ENCODE measurements around the gene OR2B2. TPM values are rescaled to one million over a fixed set of nuclear protein-coding genes. Genes with fewer than 3 reads are reported as not detected.

The OR2B2 gene
- total and polyA plus RNA-seq, 7 donors = not detected

- peaks cover 31 to 96% (median 92%) of the 10 kb centered on the region in 3 donors for H3K27me3 ChIP-seq
- peak overlapping the region in 1 of 4 donors; percentile 61 for H3K4me3 ChIP-seq
- intact Hi-C loops (cut with DNase I) = no loop called here
- peaks cover 0 to 50% (median 44%) of the 10 kb centered on the region in 4 donors for H3K4me1 ChIP-seq
- no peaks in the 10 kb centered on the region for H3K9me3 ChIP-seq
- no peaks in the 10 kb centered on the region for H3K36me3 ChIP-seq
- no peak for DNase-seq
- 95 to 99% methylated on average over 1 of the region's 1 CpG for WGBS, 2 donors
- H3K27ac ChIP-seq = no peak overlapping the region
- TF ChIP-seq POLR2A (IDR thresholded peaks at IDR 0.05) (no peak), POLR2AphosphoS5 (IDR thresholded peaks at IDR 0.05) (no peak), CTCF (IDR thresholded peaks at IDR 0.05) (no peak), EP300 (IDR thresholded peaks at IDR 0.05) (no peak)
Observed at GRCh38 chr6:27867945-27868300, 44.3 kb downstream of the OR2B2 start.

- WGBS, 2 donors = 2% methylated on average over 45 of the region's 45 CpGs
- H3K36me3 ChIP-seq = no peaks in the 10 kb centered on the region
- no peak for TF ChIP-seq CTCF (IDR thresholded peaks at IDR 0.05)
- TF ChIP-seq POLR2A (IDR thresholded peaks at IDR 0.05) = peak in 1 of 2 donors; percentile 72
- peak in 3 of 4 donors; percentile 50 to 64 (median 57) for TF ChIP-seq POLR2AphosphoS5 (IDR thresholded peaks at IDR 0.05)
- peaks cover 0 to 44% (median 40%) of the 10 kb centered on the region in 4 donors for H3K4me1 ChIP-seq
- intact Hi-C loops (cut with DNase I) = no loop called here
- peak overlapping the region in 3 of 4 donors; percentile 49 to 61 (median 53) for H3K4me3 ChIP-seq
- DNase-seq = peak; percentile 73
- no peaks in the 10 kb centered on the region for H3K9me3 ChIP-seq
- peaks cover 28 to 89% (median 87%) of the 10 kb centered on the region in 3 donors for H3K27me3 ChIP-seq
- peak overlapping the region in 1 of 4 donors; percentile 9 for H3K27ac ChIP-seq
Observed at GRCh38 chr6:27867051-27867944, 44.9 kb downstream of the OR2B2 start.

GRCh38 chr6:27866357-27867050 is 45.7 kb downstream of the OR2B2 start:
- H3K36me3 ChIP-seq = no peaks in the 10 kb centered on the region
- no peaks in the 10 kb centered on the region for H3K9me3 ChIP-seq
- intact Hi-C loops (cut with DNase I) = no loop called here
- TF ChIP-seq EP300 (IDR thresholded peaks at IDR 0.05) (no peak), POLR2AphosphoS5 (IDR thresholded peaks at IDR 0.05) (no peak), POLR2A (IDR thresholded peaks at IDR 0.05) (no peak), CTCF (IDR thresholded peaks at IDR 0.05) (no peak)
- H3K27ac ChIP-seq = peak overlapping the region in 1 of 4 donors; percentile 62
- peaks cover 20 to 81% (median 79%) of the 10 kb centered on the region in 3 donors for H3K27me3 ChIP-seq
- H3K4me1 ChIP-seq = peaks cover 0 to 37% (median 35%) of the 10 kb centered on the region in 4 donors
- 1 to 2% methylated on average over 27 of the region's 27 CpGs for WGBS, 2 donors
- peak overlapping the region in 3 of 4 donors; percentile 49 to 61 (median 53) for H3K4me3 ChIP-seq
- no peak for DNase-seq

GRCh38 chr6:27865850-27866356 is 46.3 kb downstream of the OR2B2 start:
- Histone ChIP-seq H3K27me3 (peaks cover 14 to 75% (median 73%) of the 10 kb centered on the region in 3 donors), H3K27ac (peak overlapping the region in 1 of 4 donors; percentile 62), H3K9me3 (no peaks in the 10 kb centered on the region), H3K36me3 (no peaks in the 10 kb centered on the region), H3K4me3 (peak overlapping the region; percentile 13 to 61 (median 51)), H3K4me1 (peaks cover 0 to 37% (median 35%) of the 10 kb centered on the region in 4 donors)
- no peak for TF ChIP-seq POLR2A (IDR thresholded peaks at IDR 0.05)
- no peak for TF ChIP-seq EP300 (IDR thresholded peaks at IDR 0.05)
- no peak for TF ChIP-seq POLR2AphosphoS5 (IDR thresholded peaks at IDR 0.05)
- TF ChIP-seq CTCF (IDR thresholded peaks at IDR 0.05) = no peak
- intact Hi-C loops (cut with DNase I) = no loop called here
- DNase-seq = no peak
- 0 to 1% methylated on average over 17 of the region's 17 CpGs for WGBS, 2 donors
